ENCODE results near the gene SPATA13.
A peak's percentile ranks its signal among the peaks of the same experiment; 100 is the strongest.

The SPATA13 gene

GRCh38 chr13:24179486-24179850 is 18.9 kb downstream of the SPATA13 start:
- ATAC-seq = no peak

GRCh38 chr13:24180750-24181377 is 20.3 kb downstream of the SPATA13 start:
- TF ChIP-seq, protein P1, sequence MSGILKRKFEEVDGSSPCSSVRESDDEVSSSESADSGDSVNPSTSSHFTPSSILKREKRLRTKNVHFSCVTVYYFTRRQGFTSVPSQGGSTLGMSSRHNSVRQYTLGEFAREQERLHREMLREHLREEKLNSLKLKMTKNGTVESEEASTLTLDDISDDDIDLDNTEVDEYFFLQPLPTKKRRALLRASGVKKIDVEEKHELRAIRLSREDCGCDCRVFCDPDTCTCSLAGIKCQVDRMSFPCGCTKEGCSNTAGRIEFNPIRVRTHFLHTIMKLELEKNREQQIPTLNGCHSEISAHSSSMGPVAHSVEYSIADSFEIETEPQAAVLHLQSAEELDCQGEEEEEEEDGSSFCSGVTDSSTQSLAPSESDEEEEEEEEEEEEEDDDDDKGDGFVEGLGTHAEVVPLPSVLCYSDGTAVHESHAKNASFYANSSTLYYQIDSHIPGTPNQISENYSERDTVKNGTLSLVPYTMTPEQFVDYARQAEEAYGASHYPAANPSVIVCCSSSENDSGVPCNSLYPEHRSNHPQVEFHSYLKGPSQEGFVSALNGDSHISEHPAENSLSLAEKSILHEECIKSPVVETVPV (CRISPR knock-in tag; IDR thresholded peaks at IDR 0.05) = no peak

More at GRCh38 chr13:24179486-24179850, 18.9 kb downstream of the SPATA13 start:
- TF ChIP-seq CSDC2 (CRISPR knock-in tag; IDR thresholded peaks at IDR 0.05) (no peak), BACH2 (CRISPR knock-in tag; IDR thresholded peaks at IDR 0.05; ENCODE audit: borderline replicate concordance) (no peak), ZC3H10 (CRISPR knock-in tag; IDR thresholded peaks at IDR 0.05) (no peak), PATZ1 (CRISPR knock-in tag; IDR thresholded peaks at IDR 0.05; ENCODE audit: borderline replicate concordance) (no peak), PPARA (CRISPR knock-in tag; IDR thresholded peaks at IDR 0.05; ENCODE audit: borderline replicate concordance) (no peak), ZNF8 (CRISPR knock-in tag; IDR thresholded peaks at IDR 0.05) (no peak), ESRRG (CRISPR knock-in tag; IDR thresholded peaks at IDR 0.05) (no peak), ISL1 (CRISPR knock-in tag; IDR thresholded peaks at IDR 0.05) (no peak), POU6F1 (CRISPR knock-in tag; IDR thresholded peaks at IDR 0.05; ENCODE audit: borderline replicate concordance, low read depth) (no peak), TOX (CRISPR knock-in tag; IDR thresholded peaks at IDR 0.05; ENCODE audit: borderline replicate concordance) (no peak), ARNTL (CRISPR knock-in tag; IDR thresholded peaks at IDR 0.05; ENCODE audit: borderline replicate concordance, low read depth) (no peak), RARB (CRISPR knock-in tag; IDR thresholded peaks at IDR 0.05) (no peak), ZFP30 (CRISPR knock-in tag; IDR thresholded peaks at IDR 0.05) (no peak), TCF4 (CRISPR knock-in tag; IDR thresholded peaks at IDR 0.05; ENCODE audit: borderline replicate concordance) (no peak), OSR1 (CRISPR knock-in tag; IDR thresholded peaks at IDR 0.05) (no peak), CREB5 (CRISPR knock-in tag; IDR thresholded peaks at IDR 0.05; ENCODE audit: low read depth) (no peak)
- TF ChIP-seq, protein P2, sequence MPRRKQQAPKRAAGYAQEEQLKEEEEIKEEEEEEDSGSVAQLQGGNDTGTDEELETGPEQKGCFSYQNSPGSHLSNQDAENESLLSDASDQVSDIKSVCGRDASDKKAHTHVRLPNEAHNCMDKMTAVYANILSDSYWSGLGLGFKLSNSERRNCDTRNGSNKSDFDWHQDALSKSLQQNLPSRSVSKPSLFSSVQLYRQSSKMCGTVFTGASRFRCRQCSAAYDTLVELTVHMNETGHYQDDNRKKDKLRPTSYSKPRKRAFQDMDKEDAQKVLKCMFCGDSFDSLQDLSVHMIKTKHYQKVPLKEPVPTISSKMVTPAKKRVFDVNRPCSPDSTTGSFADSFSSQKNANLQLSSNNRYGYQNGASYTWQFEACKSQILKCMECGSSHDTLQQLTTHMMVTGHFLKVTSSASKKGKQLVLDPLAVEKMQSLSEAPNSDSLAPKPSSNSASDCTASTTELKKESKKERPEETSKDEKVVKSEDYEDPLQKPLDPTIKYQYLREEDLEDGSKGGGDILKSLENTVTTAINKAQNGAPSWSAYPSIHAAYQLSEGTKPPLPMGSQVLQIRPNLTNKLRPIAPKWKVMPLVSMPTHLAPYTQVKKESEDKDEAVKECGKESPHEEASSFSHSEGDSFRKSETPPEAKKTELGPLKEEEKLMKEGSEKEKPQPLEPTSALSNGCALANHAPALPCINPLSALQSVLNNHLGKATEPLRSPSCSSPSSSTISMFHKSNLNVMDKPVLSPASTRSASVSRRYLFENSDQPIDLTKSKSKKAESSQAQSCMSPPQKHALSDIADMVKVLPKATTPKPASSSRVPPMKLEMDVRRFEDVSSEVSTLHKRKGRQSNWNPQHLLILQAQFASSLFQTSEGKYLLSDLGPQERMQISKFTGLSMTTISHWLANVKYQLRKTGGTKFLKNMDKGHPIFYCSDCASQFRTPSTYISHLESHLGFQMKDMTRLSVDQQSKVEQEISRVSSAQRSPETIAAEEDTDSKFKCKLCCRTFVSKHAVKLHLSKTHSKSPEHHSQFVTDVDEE (CRISPR knock-in tag; IDR thresholded peaks at IDR 0.05) = no peak
- TF ChIP-seq, protein P1 (CRISPR knock-in tag; IDR thresholded peaks at IDR 0.05) = no peak

More at GRCh38 chr13:24180750-24181377, 20.3 kb downstream of the SPATA13 start:
- peak; percentile 92 for ATAC-seq

Data from SK-N-SH treated with all-trans-retinoic acid at 6 μM for 48 hours (cell line).